ENCODE measurements around the gene TREML4. TPM values are rescaled to one million over a fixed set of nuclear protein-coding genes. Genes with fewer than 3 reads are reported as not detected.

Gene TREML4
- total RNA-seq, 1 experiment from 2014 or later, result not detected

- Mint-ChIP-seq H3K4me1 (ENCODE audit: low read depth, unreplicated experiment) (no peaks in the 10 kb centered on the region), H3K36me3 (ENCODE audit: insufficient read depth, unreplicated experiment) (no peaks in the 10 kb centered on the region), H3K27me3 (ENCODE audit: insufficient read depth, unreplicated experiment) (peaks cover 10% of the 10 kb centered on the region), H3K9me3 (ENCODE audit: unreplicated experiment) (peaks cover 18% of the 10 kb centered on the region), H3K4me3 (ENCODE audit: unreplicated experiment) (no peak overlapping the region), H3K27ac (ENCODE audit: unreplicated experiment) (no peak overlapping the region)
- no peaks in the 10 kb centered on the region for H3K27me3 ChIP-seq (replicated peaks; ENCODE audit: control insufficient read depth, insufficient read depth, low read length)
- DNase-seq, result no peak
- intact Hi-C loops (cut with micrococcal nuclease; ENCODE audit: unreplicated experiment), result no loop called here
- no peaks in the 10 kb centered on the region for H3K4me1 ChIP-seq
- CTCF ChIA-PET, result no interaction called here
- TF ChIP-seq CTCF (IDR thresholded peaks at IDR 0.05; ENCODE audit: insufficient read depth in 1 of 2, low read depth in 1 of 2, low read length in 1 of 2, severe bottlenecking in 1 of 2, unreplicated experiment in 1 of 2), result no peak
- H3K4me3 ChIP-seq (ENCODE audit: low read depth, low read length), result no peak overlapping the region
- no TSS peak for BruUV-seq (replicated peaks)
- H3K9me3 ChIP-seq, result 0 out of 2 replicates have a peak, but pooled peaks cover 9% of the 10 kb centered on the region
- POLR2A ChIA-PET, result interaction anchor here (0.6 kb wide), 1 partner anchor 124 kb away, joined by 3 read pairs; no protein-coding TSS in a partner anchor
- no peaks in the 10 kb centered on the region for H3K36me3 ChIP-seq (ENCODE audit: control insufficient read depth, insufficient read depth, low read length)
These were observed 35.1 kb downstream of the TREML4 start for GRCh38 chr6:41263267-41263666.

- Mint-ChIP-seq H3K4me3 (ENCODE audit: unreplicated experiment) (no peak overlapping the region), H3K36me3 (ENCODE audit: insufficient read depth, unreplicated experiment) (peaks cover under 1% of the 10 kb centered on the region), H3K27me3 (ENCODE audit: insufficient read depth, unreplicated experiment) (peaks cover 18% of the 10 kb centered on the region), H3K4me1 (ENCODE audit: low read depth, unreplicated experiment) (no peaks in the 10 kb centered on the region), H3K27ac (ENCODE audit: unreplicated experiment) (no peak overlapping the region), H3K9me3 (ENCODE audit: unreplicated experiment) (peaks cover 16% of the 10 kb centered on the region)
- ChIA-PET CTCF (no interaction called here), POLR2A (no interaction called here)
- Histone ChIP-seq H3K4me1 (no peaks in the 10 kb centered on the region), H3K27me3 (replicated peaks; ENCODE audit: control insufficient read depth, insufficient read depth, low read length) (no peaks in the 10 kb centered on the region), H3K36me3 (ENCODE audit: control insufficient read depth, insufficient read depth, low read length) (no peaks in the 10 kb centered on the region), H3K9me3 (0 out of 2 replicates have a peak, but pooled peaks cover 5% of the 10 kb centered on the region), H3K4me3 (ENCODE audit: low read depth, low read length) (no peak overlapping the region)
- no TSS peak for BruUV-seq (replicated peaks)
- no peak for TF ChIP-seq CTCF (IDR thresholded peaks at IDR 0.05; ENCODE audit: insufficient read depth in 1 of 2, low read depth in 1 of 2, low read length in 1 of 2, severe bottlenecking in 1 of 2, unreplicated experiment in 1 of 2)
- DNase-seq, result no peak
- intact Hi-C loops (cut with micrococcal nuclease; ENCODE audit: unreplicated experiment), result no loop called here
These were observed 38.4 kb downstream of the TREML4 start for GRCh38 chr6:41266541-41266940.

GRCh38 chr6:41268478-41268877 lies 40.3 kb downstream of the TREML4 start:
- Mint-ChIP-seq H3K4me3 (ENCODE audit: unreplicated experiment) (no peak overlapping the region), H3K9me3 (ENCODE audit: unreplicated experiment) (peaks cover 3% of the 10 kb centered on the region), H3K4me1 (ENCODE audit: low read depth, unreplicated experiment) (no peaks in the 10 kb centered on the region), H3K27ac (ENCODE audit: unreplicated experiment) (no peak overlapping the region), H3K36me3 (ENCODE audit: insufficient read depth, unreplicated experiment) (peaks cover 4% of the 10 kb centered on the region), H3K27me3 (ENCODE audit: insufficient read depth, unreplicated experiment) (peaks cover 21% of the 10 kb centered on the region)
- intact Hi-C loops (cut with micrococcal nuclease; ENCODE audit: unreplicated experiment), result no loop called here
- ChIA-PET CTCF (no interaction called here), POLR2A (no interaction called here)
- DNase-seq, result no peak
- H3K27me3 ChIP-seq (replicated peaks; ENCODE audit: control insufficient read depth, insufficient read depth, low read length), result no peaks in the 10 kb centered on the region
- BruUV-seq (replicated peaks), result no TSS peak
- H3K4me3 ChIP-seq (ENCODE audit: low read depth, low read length), result no peak overlapping the region
- H3K36me3 ChIP-seq (ENCODE audit: control insufficient read depth, insufficient read depth, low read length), result no peaks in the 10 kb centered on the region
- TF ChIP-seq CTCF (IDR thresholded peaks at IDR 0.05; ENCODE audit: insufficient read depth in 1 of 2, low read depth in 1 of 2, low read length in 1 of 2, severe bottlenecking in 1 of 2, unreplicated experiment in 1 of 2), result no peak
- no peaks in the 10 kb centered on the region for H3K9me3 ChIP-seq
- H3K4me1 ChIP-seq, result no peaks in the 10 kb centered on the region
